UCSD-AML1 (cell line): Measurements from ENCODE around the gene ACBD3.
"Not testable (repeated sequence)": the region's sequence is repeated elsewhere in the genome, so short reads cannot be mapped to it uniquely, and the experiment has no call there.

Source experiments
- DNase-seq: peaks from one replicate; lab custom pipeline; 2025; ENCODE audit not compliant: unreplicated experiment; lab: John Stamatoyannopoulos, UW

Gene ACBD3

GRCh38 chr1:226186124-226187018 is at the start of gene ACBD3:
Gene ACBD3, minus strand, starts transcription at chr1:226186741. Its CDS starts 66 bp downstream, at chr1:226186675.
- peak; percentile 83 for DNase-seq

- no peak for DNase-seq
Measured at GRCh38 chr1:226233806-226234205, 47.3 kb upstream of the ACBD3 start.

DNA sequence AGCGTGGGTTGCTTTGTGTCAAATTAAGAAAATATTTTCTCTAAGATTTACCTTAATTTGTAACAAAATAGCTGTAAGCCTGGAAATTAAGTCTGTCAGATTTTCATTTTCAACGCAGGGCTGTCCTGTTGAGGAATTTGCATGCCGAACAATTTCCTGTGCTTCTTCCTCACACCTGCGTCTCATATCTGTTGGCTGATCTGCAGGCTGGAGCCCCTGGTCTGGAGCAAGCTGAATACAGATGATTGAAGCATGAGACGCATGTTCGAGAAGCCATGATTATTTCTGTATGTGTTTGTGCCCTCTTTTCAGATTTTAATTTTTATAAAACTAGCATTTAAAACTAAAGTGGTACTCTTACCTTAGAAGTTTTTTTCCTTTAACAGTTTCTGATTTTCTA is 46.8 kb upstream of the ACBD3 start:
- DNase-seq: no peak

DNA sequence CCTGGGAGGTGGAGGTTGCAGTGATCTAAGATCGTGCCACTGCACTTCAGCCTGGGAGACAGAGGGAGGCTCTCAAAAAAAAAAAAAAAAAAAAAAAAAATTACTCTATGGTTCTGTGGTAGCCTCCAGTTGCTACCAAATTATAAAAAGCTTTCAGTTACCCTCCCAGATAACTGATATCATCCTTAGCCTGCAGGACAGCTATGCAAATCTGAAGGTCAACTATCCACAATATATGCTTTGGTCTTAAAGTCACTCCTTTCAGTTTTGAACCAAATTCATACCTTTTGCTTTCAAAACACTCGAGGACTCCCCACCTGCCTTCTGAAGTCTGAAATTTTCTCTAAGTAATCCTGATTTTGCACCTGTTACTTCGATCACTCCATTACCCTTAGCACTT is 40.1 kb upstream of the ACBD3 start:
- DNase-seq: no peak

- peak; percentile 35 for DNase-seq
Measured at GRCh38 chr1:226223786-226224244, 37.3 kb upstream of the ACBD3 start.

DNA sequence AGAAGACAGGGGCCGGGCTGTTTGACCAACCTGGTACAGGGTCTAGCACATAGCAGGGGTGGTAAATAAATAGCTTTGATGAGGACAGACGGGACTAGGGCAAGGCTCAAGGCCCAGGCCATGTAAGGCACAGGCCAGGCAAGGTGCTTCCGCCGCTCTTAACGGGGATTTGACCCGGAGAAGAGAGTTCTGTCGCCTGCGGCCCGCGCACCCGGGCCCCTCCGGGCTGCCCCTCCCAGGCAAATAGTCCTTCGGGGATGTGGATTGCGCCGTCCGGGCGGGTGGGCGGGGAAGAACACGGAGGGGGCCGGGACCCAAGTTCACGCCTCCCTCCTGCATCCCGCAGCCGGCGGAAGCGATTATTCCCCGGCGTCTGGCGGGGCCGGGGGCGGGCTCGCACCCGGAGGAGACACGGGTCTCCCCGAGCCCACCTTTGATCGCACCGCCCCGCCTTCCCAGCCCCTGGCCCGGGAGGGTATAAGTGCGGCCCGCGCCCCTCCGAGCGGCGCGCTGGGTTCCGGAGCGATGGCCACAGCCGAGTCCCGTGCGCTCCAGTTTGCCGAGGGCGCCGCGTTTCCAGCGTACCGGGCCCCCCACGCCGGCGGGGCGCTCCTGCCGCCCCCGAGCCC is 36.7 kb upstream of the ACBD3 start, which contains the start of gene MIXL1:
TSS of gene MIXL1 (plus strand) at position 508 of the 629 bp plus-strand sequence. CDS start at position 526, 18 bp downstream.
- DNase-seq: no peak

DNA sequence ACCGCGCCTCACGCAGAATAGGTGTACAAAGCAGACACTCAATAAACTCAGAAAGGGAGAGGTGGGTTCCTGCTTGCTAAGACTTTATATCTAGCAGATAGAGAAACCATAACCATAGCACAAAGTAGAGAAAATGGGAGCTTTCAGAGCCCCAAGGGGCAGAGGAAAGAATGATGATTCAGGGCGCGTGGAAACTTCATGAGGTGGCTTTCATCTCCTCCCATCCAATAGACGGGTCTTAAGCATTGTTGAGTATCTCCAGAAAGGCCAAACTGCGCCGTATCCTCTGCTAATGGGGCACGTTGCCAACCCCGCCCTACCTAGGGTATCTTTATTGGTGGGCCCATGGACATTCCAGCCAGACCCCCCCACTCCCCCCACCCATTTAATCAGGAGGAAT is 36.1 kb upstream of the ACBD3 start:
- DNase-seq: no peak

- DNase-seq: no peak
Measured at GRCh38 chr1:226220473-226221189, 34.1 kb upstream of the ACBD3 start.

DNA sequence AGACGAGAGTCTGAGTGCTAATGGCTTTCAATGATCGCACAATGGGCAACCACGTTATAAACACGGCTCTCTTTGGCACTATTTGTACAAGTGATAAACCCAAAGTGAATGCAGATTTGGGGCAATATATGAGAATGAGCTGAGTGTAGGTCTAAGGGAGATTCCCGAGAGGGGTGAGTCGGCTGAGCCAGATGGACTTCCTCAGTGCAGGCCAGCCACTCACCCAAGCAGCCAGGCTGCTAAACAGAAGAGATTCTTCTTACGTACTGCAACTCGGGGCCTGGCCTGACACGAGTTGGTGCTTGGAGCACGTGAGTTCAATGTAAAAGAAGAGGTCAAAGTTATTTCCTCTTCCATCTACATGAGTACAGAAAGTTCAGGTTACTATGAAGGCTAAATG is 30.7 kb upstream of the ACBD3 start:
- no peak for DNase-seq

DNA sequence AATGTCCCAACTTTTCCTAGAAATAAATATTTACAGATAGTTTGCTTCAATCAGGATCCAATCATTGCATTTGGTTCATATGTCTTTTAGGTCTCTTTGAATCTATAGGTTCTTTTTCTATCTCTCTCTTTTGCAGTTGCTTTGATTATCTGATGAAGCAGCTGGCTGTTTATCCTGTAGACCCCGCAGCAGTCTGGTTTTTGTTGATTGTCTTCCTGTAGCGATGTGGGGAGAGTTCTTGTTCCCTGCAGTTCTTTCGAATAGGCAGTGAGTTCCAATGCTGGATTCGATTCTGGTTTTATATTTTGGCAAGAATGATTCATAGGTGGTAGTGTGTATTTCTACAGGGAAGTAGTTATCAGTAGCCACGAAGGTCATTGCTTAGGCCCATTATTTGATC is 29.5 kb upstream of the ACBD3 start:
- DNase-seq: no peak

GRCh38 chr1:226215239-226215638 is 28.7 kb upstream of the ACBD3 start:
- no peak for DNase-seq

DNA sequence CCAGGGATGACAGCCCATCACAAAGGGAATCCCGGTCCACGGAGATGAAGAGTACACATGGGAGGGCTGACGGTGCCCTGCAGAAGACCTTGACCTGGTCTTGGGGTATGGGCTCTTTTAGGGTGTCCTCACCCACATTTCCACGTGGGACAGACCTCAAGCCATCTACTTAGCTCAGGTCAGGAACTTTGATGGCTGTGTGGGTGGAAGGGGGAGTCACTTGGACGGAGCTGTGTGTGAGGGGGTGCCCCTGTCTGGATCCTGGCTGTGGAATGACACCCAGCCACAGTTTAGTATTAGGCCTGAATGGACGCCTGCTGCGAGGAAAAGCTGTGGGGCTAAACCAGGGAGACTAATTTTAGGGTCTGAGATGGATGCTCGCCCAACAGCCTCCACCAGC is 26.0 kb upstream of the ACBD3 start:
- DNase-seq: no peak

- DNase-seq: no peak
Measured at GRCh38 chr1:226211181-226211821, 24.8 kb upstream of the ACBD3 start.

DNA sequence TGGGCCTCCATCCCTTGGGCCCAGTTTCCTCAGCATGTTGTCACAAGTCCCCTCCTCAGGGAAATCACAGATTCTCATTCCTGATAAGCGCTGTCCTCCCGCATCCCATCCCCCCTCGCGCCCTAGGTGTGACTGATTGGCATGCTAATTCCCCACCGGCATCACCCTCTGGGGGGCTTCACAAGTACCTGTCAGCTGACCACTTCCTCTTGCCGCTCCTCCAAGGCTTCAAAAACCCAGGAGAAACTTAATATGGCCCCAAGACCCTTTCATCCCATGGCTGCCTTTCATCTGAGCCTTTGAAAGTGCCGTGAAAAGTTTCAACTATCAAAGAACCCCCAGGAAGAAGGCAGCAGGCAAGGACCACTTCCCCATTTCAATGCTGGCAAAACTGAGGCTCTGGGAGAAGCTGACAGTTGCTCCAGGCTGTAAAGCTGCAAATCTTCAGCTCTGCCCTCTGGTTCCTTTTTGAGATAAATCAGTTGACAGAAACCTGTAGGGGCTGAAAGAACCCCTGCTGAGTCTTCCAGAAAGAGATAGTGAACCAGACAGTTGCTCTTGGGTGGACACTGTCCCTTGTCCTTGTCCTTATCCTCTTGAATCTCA is 24.1 kb upstream of the ACBD3 start:
- no peak for DNase-seq

- no peak for DNase-seq
Measured at GRCh38 chr1:226209307-226210059, 22.9 kb upstream of the ACBD3 start.

DNA sequence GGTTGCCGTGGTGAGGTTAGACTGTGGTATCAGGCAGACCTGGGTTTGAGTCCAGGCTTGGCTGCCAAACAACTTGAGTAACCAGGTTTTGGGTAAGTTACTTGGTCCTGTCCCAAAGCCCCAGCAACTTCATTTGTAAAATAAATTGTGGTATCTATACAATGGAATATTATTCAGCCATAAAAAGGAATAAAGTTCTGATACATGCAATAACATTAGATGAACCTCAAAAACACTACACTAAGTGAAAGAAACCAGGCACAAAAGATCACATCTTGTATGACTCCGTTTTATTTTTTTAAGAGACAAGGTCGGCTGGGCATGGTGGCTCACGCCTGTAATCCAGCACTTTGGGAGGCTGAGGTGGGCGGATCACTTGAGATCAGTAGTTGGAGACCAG is 20.5 kb upstream of the ACBD3 start:
- no peak for DNase-seq

DNA sequence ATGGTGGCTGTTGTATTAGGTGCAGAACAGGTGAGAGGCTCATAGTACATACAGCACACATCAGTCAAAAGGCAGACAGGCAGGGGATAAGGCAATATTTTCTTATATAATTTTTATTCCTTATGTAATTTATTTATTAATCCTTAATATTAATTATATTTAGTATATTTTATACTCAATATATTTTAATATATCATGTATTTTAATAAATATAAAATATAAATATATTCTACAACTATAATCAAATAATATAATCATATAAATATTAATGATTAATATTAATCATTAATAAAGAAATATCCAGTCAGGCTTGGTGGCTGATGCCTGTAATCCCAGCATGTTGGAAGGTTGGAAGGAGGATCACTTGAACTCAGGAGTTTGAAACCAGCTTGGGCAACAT is 17.7 kb upstream of the ACBD3 start:
- no peak for DNase-seq

GRCh38 chr1:226203655-226204054 is 17.1 kb upstream of the ACBD3 start:
- no peak for DNase-seq

GRCh38 chr1:226203240-226203639 is 16.7 kb upstream of the ACBD3 start:
- no peak for DNase-seq

- DNase-seq: not testable (repeated sequence)
Measured at GRCh38 chr1:226202666-226203065, 16.1 kb upstream of the ACBD3 start.
